Measurements from ENCODE around the gene LRMDA. TPM values are rescaled to one million over a fixed set of nuclear protein-coding genes. Genes with fewer than 3 reads are reported as not detected.

LRMDA gene
- total and polyA plus RNA-seq, 7 donors: 2.8 to 22.2 (median 9.0) TPM

DNA sequence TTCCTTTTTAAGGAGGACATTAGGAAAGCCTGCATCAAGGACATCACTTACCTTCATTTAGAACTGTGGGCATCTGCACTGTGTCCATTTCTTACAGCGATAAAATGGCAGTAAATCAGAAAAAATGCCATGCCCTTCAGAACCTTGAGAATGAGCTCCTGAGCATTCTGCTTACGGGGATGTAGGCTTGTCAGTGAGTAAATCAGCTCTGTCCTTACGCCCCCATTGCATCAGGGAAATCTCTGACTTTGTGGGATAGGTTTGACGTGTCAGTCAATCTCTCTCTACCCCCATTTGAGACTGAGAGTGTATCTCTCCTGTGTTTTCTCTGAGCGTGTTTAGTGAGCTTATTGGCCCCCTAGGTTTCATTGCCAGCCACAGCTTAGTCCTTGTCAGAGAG lies 837.1 kb downstream of the LRMDA start:
- no peaks in the 10 kb centered on the region for H3K9me3 ChIP-seq
- no peak for DNase-seq
- TF ChIP-seq POLR2A (IDR thresholded peaks at IDR 0.05) (no peak), EP300 (IDR thresholded peaks at IDR 0.05) (no peak), POLR2AphosphoS5 (IDR thresholded peaks at IDR 0.05) (no peak)
- TF ChIP-seq, protein P1, sequence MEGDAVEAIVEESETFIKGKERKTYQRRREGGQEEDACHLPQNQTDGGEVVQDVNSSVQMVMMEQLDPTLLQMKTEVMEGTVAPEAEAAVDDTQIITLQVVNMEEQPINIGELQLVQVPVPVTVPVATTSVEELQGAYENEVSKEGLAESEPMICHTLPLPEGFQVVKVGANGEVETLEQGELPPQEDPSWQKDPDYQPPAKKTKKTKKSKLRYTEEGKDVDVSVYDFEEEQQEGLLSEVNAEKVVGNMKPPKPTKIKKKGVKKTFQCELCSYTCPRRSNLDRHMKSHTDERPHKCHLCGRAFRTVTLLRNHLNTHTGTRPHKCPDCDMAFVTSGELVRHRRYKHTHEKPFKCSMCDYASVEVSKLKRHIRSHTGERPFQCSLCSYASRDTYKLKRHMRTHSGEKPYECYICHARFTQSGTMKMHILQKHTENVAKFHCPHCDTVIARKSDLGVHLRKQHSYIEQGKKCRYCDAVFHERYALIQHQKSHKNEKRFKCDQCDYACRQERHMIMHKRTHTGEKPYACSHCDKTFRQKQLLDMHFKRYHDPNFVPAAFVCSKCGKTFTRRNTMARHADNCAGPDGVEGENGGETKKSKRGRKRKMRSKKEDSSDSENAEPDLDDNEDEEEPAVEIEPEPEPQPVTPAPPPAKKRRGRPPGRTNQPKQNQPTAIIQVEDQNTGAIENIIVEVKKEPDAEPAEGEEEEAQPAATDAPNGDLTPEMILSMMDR (IDR thresholded peaks at IDR 0.05): no peak
- WGBS, 2 donors: 54 to 76% methylated on average over 5 of the region's 5 CpGs
- H3K36me3 ChIP-seq: no peaks in the 10 kb centered on the region
- H3K4me3 ChIP-seq: no peak overlapping the region
- no peaks in the 10 kb centered on the region for H3K27me3 ChIP-seq
- intact Hi-C loops (cut with DNase I): no loop called here
- no peaks in the 10 kb centered on the region for H3K4me1 ChIP-seq
- H3K27ac ChIP-seq: no peak overlapping the region

DNA sequence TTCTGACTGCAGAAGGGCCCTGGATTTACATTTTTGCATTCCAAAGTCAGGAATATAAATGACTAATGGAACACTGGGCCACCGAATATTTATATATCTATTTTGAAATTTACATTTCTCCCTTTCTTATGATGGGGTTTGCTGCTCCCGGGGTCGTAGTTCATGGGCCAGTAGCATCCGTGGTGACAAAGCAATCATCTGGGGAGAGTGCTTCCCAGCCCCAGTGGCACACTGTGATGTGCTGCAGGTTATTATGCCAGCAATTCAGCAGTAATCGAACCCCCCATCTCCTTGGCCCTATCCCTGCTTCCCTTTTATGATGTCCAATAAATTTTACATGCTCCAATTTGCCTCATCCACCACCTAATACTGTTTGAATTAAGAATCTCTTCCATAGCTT lies 837.5 kb downstream of the LRMDA start:
- Histone ChIP-seq H3K4me3 (no peak overlapping the region), H3K27ac (no peak overlapping the region), H3K9me3 (no peaks in the 10 kb centered on the region), H3K27me3 (no peaks in the 10 kb centered on the region), H3K4me1 (no peaks in the 10 kb centered on the region), H3K36me3 (no peaks in the 10 kb centered on the region)
- no peak for TF ChIP-seq POLR2A (IDR thresholded peaks at IDR 0.05)
- TF ChIP-seq, protein P1 (IDR thresholded peaks at IDR 0.05): no peak
- no peak for TF ChIP-seq EP300 (IDR thresholded peaks at IDR 0.05)
- TF ChIP-seq POLR2AphosphoS5 (IDR thresholded peaks at IDR 0.05): no peak
- intact Hi-C loops (cut with DNase I): no loop called here
- no peak for DNase-seq
- 71 to 80% methylated on average over 5 of the region's 5 CpGs for WGBS, 2 donors

DNA sequence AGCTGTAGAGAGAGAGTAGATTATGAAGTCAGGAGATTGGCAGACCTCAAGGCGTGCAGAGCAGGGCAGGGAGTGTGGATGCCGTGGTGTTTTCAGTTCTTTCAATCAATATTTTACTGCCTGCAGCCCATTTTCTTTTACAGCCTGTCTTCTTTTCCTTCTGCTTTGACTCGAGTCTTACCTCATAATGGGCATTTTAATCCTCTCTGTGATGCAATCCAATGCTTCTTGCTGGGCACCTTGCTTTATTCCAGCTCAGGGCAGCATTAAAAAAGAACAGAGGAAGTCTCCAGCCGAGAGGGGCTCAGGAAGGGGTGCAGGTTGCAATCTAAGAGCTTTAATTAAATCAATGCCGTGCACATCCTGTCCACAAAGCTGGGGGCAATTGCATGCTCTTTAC lies 839.0 kb downstream of the LRMDA start:
- H3K36me3 ChIP-seq: no peaks in the 10 kb centered on the region
- TF ChIP-seq, protein P1 (IDR thresholded peaks at IDR 0.05): no peak
- TF ChIP-seq POLR2AphosphoS5 (IDR thresholded peaks at IDR 0.05): no peak
- no peak for TF ChIP-seq POLR2A (IDR thresholded peaks at IDR 0.05)
- no peak for TF ChIP-seq EP300 (IDR thresholded peaks at IDR 0.05)
- intact Hi-C loops (cut with DNase I): no loop called here
- H3K4me3 ChIP-seq: no peak overlapping the region
- no peak for DNase-seq
- H3K4me1 ChIP-seq: no peaks in the 10 kb centered on the region
- H3K9me3 ChIP-seq: no peaks in the 10 kb centered on the region
- H3K27me3 ChIP-seq: no peaks in the 10 kb centered on the region
- WGBS, 2 donors: 73 to 75% methylated on average over 5 of the region's 5 CpGs
- H3K27ac ChIP-seq: no peak overlapping the region

DNA sequence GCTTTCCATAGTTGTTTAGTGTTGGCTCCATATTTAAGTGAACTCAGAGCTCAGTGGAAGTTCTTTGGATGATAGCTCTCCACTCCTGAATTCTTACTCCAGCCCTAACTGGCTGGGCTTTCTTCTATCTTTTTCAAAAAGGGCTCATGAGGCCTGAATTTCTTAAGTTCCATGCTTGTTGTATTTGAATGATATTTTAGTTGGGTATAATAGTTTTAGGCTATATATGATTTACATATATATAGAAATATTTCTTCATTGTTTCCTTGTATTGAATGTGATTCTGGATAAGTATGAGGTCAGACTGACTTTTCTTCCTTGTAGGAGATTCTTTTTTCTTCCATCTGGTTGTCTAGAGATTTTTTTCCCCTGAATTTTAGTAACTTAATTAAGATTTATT lies 843.5 kb downstream of the LRMDA start:
- TF ChIP-seq, protein P1 (IDR thresholded peaks at IDR 0.05): no peak
- TF ChIP-seq EP300 (IDR thresholded peaks at IDR 0.05): no peak
- TF ChIP-seq POLR2A (IDR thresholded peaks at IDR 0.05): no peak
- TF ChIP-seq POLR2AphosphoS5 (IDR thresholded peaks at IDR 0.05): no peak
- Histone ChIP-seq H3K36me3 (no peaks in the 10 kb centered on the region), H3K4me1 (peaks cover 0 to 7% (median 4%) of the 10 kb centered on the region in 4 donors), H3K27me3 (no peaks in the 10 kb centered on the region), H3K4me3 (no peak overlapping the region), H3K27ac (no peak overlapping the region), H3K9me3 (no peaks in the 10 kb centered on the region)
- DNase-seq: no peak
- intact Hi-C loops (cut with DNase I): no loop called here

DNA sequence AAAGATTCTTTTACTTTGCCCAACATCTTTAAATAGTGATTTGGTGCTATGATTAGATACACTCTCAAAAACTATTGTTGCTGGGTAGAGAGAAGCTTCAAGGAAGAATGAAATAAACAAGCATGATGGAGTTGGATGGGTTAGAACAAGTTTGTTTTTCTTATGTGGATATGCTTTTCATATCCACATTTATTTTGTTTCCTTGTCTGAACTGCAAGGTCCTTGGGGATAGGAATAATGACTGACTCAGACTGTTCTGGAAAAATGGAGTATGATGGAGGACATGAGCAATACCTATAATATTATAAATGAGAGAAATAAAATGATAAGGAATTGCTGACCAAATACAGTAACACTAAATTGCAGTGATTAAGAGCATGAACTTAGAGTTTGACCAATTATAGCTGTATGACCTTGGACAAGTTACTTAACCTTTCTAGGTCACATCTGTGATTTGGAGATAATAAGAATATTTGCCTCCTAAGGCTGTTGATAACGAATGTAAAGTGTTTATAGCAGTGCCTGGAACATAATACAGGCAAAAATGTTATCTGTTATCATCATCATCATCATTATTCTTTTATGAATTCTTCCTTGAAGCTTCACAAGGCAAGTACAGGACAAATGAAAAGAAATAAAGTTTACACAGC lies 847.5 kb downstream of the LRMDA start:
- no peaks in the 10 kb centered on the region for H3K9me3 ChIP-seq
- no peak overlapping the region for H3K4me3 ChIP-seq
- no peak overlapping the region for H3K27ac ChIP-seq
- WGBS, 2 donors: 41 to 64% methylated on average over 1 of the region's 1 CpG
- no peaks in the 10 kb centered on the region for H3K27me3 ChIP-seq
- H3K36me3 ChIP-seq: no peaks in the 10 kb centered on the region
- H3K4me1 ChIP-seq: peaks cover 0 to 28% (median 21%) of the 10 kb centered on the region in 4 donors
- intact Hi-C loops (cut with DNase I): no loop called here
- no peak for DNase-seq
- TF ChIP-seq POLR2A (IDR thresholded peaks at IDR 0.05) (no peak), EP300 (IDR thresholded peaks at IDR 0.05) (no peak), POLR2AphosphoS5 (IDR thresholded peaks at IDR 0.05) (no peak)
- TF ChIP-seq, protein P1 (IDR thresholded peaks at IDR 0.05): no peak

Data from sigmoid colon (tissue), 7 donors.